ENCODE data around the gene RMDN2.

The RMDN2 gene

GRCh38 chr2:38029512-38029911, 104.4 kb downstream of the RMDN2 start:
- Histone ChIP-seq H4K20me1 (ENCODE audit: insufficient read depth, low read length) (no peaks in the 10 kb centered on the region), H3K4me2 (ENCODE audit: low read length) (no peak overlapping the region), H3F3A (ENCODE audit: insufficient read depth, low read length) (no peaks in the 10 kb centered on the region), H3K27me3 (ENCODE audit: insufficient read depth, low read length) (no peaks in the 10 kb centered on the region), H2AFZ (ENCODE audit: low read length) (no peak overlapping the region), H3K4me3 (ENCODE audit: low read depth, low read length, poor library complexity, severe bottlenecking) (no peak overlapping the region), H3K9me3 (ENCODE audit: low read length) (no peaks in the 10 kb centered on the region), H3K36me3 (ENCODE audit: insufficient read depth, low read length) (no peaks in the 10 kb centered on the region), H3K27ac (ENCODE audit: low read depth, low read length, poor library complexity, severe bottlenecking) (no peak overlapping the region), H3K79me2 (ENCODE audit: insufficient read depth, low read length) (no peaks in the 10 kb centered on the region), H3K9me2 (ENCODE audit: low read depth, low read length) (no peaks in the 10 kb centered on the region; the same call in 1 of the 2 replicates), H3K9ac (ENCODE audit: low read length) (no peak overlapping the region), H3K4me1 (ENCODE audit: insufficient read depth, low read length, severe bottlenecking) (no peaks in the 10 kb centered on the region)
- TF ChIP-seq EZH2 (IDR thresholded peaks at IDR 0.05; ENCODE audit: borderline replicate concordance, low read length) (no peak), CTCF (IDR thresholded peaks at IDR 0.05; ENCODE audit: low read length) (no peak)

- no peak overlapping the region for H3K27ac ChIP-seq (ENCODE audit: low read depth, low read length, poor library complexity, severe bottlenecking)
- no peak overlapping the region for H3K4me2 ChIP-seq (ENCODE audit: low read length)
These were observed 105.7 kb downstream of the RMDN2 start for GRCh38 chr2:38030635-38031355.

GRCh38 chr2:38032946-38033345, 107.9 kb downstream of the RMDN2 start:
- H3K9me3 ChIP-seq (ENCODE audit: low read length): no peaks in the 10 kb centered on the region
- no peak overlapping the region for H3K27ac ChIP-seq (ENCODE audit: low read depth, low read length, poor library complexity, severe bottlenecking)
- H3K27me3 ChIP-seq (ENCODE audit: insufficient read depth, low read length): no peaks in the 10 kb centered on the region
- no peaks in the 10 kb centered on the region for H3K4me1 ChIP-seq (ENCODE audit: insufficient read depth, low read length, severe bottlenecking)
- no peak overlapping the region for H2AFZ ChIP-seq (ENCODE audit: low read length)
- no peaks in the 10 kb centered on the region for H3K36me3 ChIP-seq (ENCODE audit: insufficient read depth, low read length)
- TF ChIP-seq CTCF (IDR thresholded peaks at IDR 0.05; ENCODE audit: low read length) (no peak), EZH2 (IDR thresholded peaks at IDR 0.05; ENCODE audit: borderline replicate concordance, low read length) (no peak)
- no peak overlapping the region for H3K4me2 ChIP-seq (ENCODE audit: low read length)
- H3K9me2 ChIP-seq (ENCODE audit: low read depth, low read length): no peaks in the 10 kb centered on the region
- no peaks in the 10 kb centered on the region for H3K79me2 ChIP-seq (ENCODE audit: insufficient read depth, low read length)
- H3K9ac ChIP-seq (ENCODE audit: low read length): no peak overlapping the region
- H4K20me1 ChIP-seq (ENCODE audit: insufficient read depth, low read length): no peaks in the 10 kb centered on the region
- H3K4me3 ChIP-seq (ENCODE audit: low read depth, low read length, poor library complexity, severe bottlenecking): no peak overlapping the region
- no peaks in the 10 kb centered on the region for H3F3A ChIP-seq (ENCODE audit: insufficient read depth, low read length)

More at GRCh38 chr2:38030635-38031355, 105.7 kb downstream of the RMDN2 start:
- Histone ChIP-seq H4K20me1 (ENCODE audit: insufficient read depth, low read length) (no peaks in the 10 kb centered on the region), H3K9ac (ENCODE audit: low read length) (no peak overlapping the region), H3F3A (ENCODE audit: insufficient read depth, low read length) (no peaks in the 10 kb centered on the region), H2AFZ (ENCODE audit: low read length) (no peak overlapping the region), H3K9me2 (ENCODE audit: low read depth, low read length) (no peaks in the 10 kb centered on the region), H3K4me3 (ENCODE audit: low read depth, low read length, poor library complexity, severe bottlenecking) (no peak overlapping the region), H3K9me3 (ENCODE audit: low read length) (no peaks in the 10 kb centered on the region), H3K79me2 (ENCODE audit: insufficient read depth, low read length) (no peaks in the 10 kb centered on the region), H3K27me3 (ENCODE audit: insufficient read depth, low read length) (no peaks in the 10 kb centered on the region), H3K36me3 (ENCODE audit: insufficient read depth, low read length) (no peaks in the 10 kb centered on the region), H3K4me1 (ENCODE audit: insufficient read depth, low read length, severe bottlenecking) (no peaks in the 10 kb centered on the region)
- TF ChIP-seq EZH2 (IDR thresholded peaks at IDR 0.05; ENCODE audit: borderline replicate concordance, low read length) (no peak), CTCF (IDR thresholded peaks at IDR 0.05; ENCODE audit: low read length) (no peak)
